Osteoblast (primary cell): ENCODE data around the gene NFATC1. TPM values are rescaled to one million over a fixed set of nuclear protein-coding genes. Genes with fewer than 3 reads are reported as not detected.

Experiments
- DNase-seq: peaks from one replicate; pipeline ENCODE4 v3.0.0; 2011; ENCODE audit warnings: low spot score, mixed read lengths; ENCODE audit not compliant: insufficient read length; ENCODE audit errors: missing footprints
- H2AFZ ChIP-seq: 2 replicates; pipeline ENCODE4 v1.6.0; 2011; ENCODE audit warnings: mild to moderate bottlenecking, low read length
- H3K27ac ChIP-seq: 2 replicates; pipeline ENCODE4 v1.5.1; 2011; ENCODE audit warnings: mild to moderate bottlenecking, low read depth, low read length, moderate library complexity
- H3K27me3 ChIP-seq: 2 replicates; pipeline ENCODE4 v1.6.0; 2012; ENCODE audit warnings: mild to moderate bottlenecking, control low read depth, inconsistent platforms, low read length, moderate library complexity; ENCODE audit not compliant: insufficient read depth
- H3K36me3 ChIP-seq: 2 replicates; pipeline ENCODE4 v1.5.1; 2011; ENCODE audit warnings: mild to moderate bottlenecking, low read length, control low read depth, moderate library complexity; ENCODE audit not compliant: insufficient read depth
- H3K4me1 ChIP-seq: 2 replicates; pipeline ENCODE4 v1.5.1; 2011; ENCODE audit warnings: mild to moderate bottlenecking, low read length, control low read depth, moderate library complexity; ENCODE audit not compliant: insufficient read depth
- H3K4me2 ChIP-seq: 2 replicates; pipeline ENCODE4 v1.6.0; 2011; ENCODE audit warnings: mild to moderate bottlenecking, low read length; ENCODE audit not compliant: insufficient read depth
- H3K4me3 ChIP-seq: fragments of 200-600 bp; sonication (generic); 3 replicates; pipeline ENCODE4 v1.5.1; 2012; ENCODE audit warnings: mild to moderate bottlenecking, low read length, inconsistent platforms; ENCODE audit not compliant: insufficient read depth
- H3K79me2 ChIP-seq: 2 replicates; pipeline ENCODE4 v1.6.0; 2012; ENCODE audit warnings: mild to moderate bottlenecking, low read length, control low read depth, inconsistent platforms; ENCODE audit not compliant: insufficient read depth
- H3K9me3 ChIP-seq: 2 replicates; pipeline ENCODE4 v1.5.1; 2011; ENCODE audit warnings: low read depth, low read length, control low read depth
- H4K20me1 ChIP-seq: 2 replicates; pipeline ENCODE4 v1.6.0; 2012; ENCODE audit warnings: mild to moderate bottlenecking, low read length, control low read depth; ENCODE audit not compliant: insufficient read depth
- total RNA-seq: library from RNA; depleted of rRNA; stranded (reverse); fragments of >200 nt; gene quantifications from 2 replicates; pipeline ENCODE4 v1.2.3, GENCODE V29; 2012
- TF ChIP-seq, protein P1 (sequence below): IDR thresholded peaks from 2 replicates; pipeline ENCODE4 v1.5.1; 2011; ENCODE audit warnings: mild to moderate bottlenecking, low read depth, low read length, moderate library complexity; ENCODE audit errors: extremely low read depth

NFATC1 gene
- total RNA-seq, 1 donor: 6.2 TPM

DNA sequence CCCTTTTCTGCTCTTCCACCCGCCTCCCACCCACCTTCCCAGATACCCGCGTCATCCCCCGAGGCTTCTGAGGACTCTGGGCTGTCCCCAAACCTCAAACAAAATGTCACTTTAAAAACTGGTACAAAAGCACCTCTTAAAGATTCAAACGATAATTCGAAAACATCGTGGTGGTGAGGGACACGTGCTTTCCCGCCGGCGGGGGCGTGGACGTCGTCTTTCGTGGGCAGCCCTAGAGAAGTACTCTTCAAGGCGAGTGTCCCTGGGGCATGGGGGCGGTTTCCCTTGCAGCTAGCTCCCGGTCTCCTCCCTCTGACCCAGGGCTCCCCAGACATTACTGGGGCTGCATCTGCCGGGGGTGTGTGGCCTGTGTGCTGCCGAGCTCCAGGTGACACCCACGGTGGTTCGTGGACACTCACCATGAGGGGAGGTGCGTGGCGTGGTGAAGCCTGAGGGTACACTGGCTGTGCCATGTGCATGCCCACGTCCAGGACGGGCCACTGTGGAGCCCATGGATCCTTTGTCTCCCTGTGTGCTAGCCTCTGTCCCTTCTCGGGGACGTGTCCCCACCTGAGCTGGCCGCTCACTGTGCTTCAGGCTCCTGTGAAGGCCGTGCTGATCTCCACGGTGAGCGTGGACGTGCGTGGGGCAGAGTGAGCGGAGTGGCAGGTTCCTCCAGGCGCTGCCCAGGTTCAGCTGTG, 117.8 kb downstream of the NFATC1 start:
- DNase-seq: peak; percentile 52
- H2AFZ ChIP-seq: no peak overlapping the region

DNA sequence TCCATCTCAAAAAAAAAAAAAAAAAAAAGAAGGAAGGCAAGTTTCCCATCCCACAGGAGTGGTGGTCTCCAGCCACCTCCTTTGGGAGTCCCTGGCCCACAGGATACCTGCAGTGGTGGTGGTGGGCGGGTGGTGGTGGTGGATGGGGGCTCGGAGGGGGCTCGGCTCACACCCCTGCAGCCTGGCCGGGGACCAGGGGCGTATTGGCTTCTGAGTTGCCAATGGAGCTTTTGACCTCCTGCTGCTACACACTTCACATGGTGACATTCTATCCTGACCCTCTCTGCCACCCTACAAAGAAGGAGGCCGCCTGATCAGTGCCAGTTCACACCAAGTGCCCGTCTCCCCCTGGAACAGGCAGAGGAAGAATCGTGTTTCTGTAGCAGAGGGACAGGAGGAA, 119.6 kb downstream of the NFATC1 start:
- Histone ChIP-seq H3K4me3 (no peak overlapping the region), H2AFZ (no peak overlapping the region), H3K27me3 (no peaks in the 10 kb centered on the region), H4K20me1 (no peaks in the 10 kb centered on the region), H3K36me3 (no peaks in the 10 kb centered on the region), H3K4me1 (no peaks in the 10 kb centered on the region), H3K79me2 (no peaks in the 10 kb centered on the region), H3K4me2 (no peak overlapping the region), H3K27ac (no peak overlapping the region), H3K9me3 (no peaks in the 10 kb centered on the region)
- TF ChIP-seq, protein P1, sequence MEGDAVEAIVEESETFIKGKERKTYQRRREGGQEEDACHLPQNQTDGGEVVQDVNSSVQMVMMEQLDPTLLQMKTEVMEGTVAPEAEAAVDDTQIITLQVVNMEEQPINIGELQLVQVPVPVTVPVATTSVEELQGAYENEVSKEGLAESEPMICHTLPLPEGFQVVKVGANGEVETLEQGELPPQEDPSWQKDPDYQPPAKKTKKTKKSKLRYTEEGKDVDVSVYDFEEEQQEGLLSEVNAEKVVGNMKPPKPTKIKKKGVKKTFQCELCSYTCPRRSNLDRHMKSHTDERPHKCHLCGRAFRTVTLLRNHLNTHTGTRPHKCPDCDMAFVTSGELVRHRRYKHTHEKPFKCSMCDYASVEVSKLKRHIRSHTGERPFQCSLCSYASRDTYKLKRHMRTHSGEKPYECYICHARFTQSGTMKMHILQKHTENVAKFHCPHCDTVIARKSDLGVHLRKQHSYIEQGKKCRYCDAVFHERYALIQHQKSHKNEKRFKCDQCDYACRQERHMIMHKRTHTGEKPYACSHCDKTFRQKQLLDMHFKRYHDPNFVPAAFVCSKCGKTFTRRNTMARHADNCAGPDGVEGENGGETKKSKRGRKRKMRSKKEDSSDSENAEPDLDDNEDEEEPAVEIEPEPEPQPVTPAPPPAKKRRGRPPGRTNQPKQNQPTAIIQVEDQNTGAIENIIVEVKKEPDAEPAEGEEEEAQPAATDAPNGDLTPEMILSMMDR: no peak
- DNase-seq: peak; percentile 77

More for the DNA sequence above, 117.8 kb downstream of the NFATC1 start:
- H3K4me1 ChIP-seq: no peaks in the 10 kb centered on the region
- no peak overlapping the region for H3K4me3 ChIP-seq
- TF ChIP-seq, protein P1: no peak
- no peaks in the 10 kb centered on the region for H3K79me2 ChIP-seq
- H3K27me3 ChIP-seq: no peaks in the 10 kb centered on the region
- H3K27ac ChIP-seq: no peak overlapping the region
- H3K36me3 ChIP-seq: no peaks in the 10 kb centered on the region
- no peaks in the 10 kb centered on the region for H4K20me1 ChIP-seq
- no peaks in the 10 kb centered on the region for H3K9me3 ChIP-seq
- H3K4me2 ChIP-seq: no peak overlapping the region

DNA sequence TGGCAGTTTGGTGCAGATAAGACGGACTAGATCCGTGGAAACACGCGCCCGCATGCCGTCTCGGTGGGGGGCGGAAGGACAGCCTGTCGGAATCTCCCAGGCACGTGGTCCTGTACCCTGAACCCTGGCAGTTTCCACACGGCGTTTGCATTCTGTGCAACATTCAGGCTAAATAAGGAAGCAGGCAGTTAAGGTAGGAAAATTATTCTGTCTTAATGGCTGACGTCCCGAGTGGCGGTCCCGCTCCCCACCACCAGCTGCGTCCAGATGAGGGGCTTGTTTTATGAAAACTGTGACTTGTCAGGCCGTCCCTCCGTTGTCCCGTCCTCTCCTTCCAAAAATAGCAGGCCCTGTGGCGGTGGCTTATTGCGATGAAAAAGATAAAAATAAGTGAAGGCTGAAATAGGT, 120.2 kb downstream of the NFATC1 start:
- no peak overlapping the region for H3K4me3 ChIP-seq
- TF ChIP-seq, protein P1: no peak
- H3K4me2 ChIP-seq: no peak overlapping the region
- no peaks in the 10 kb centered on the region for H3K27me3 ChIP-seq
- peak; percentile 67 for DNase-seq
- no peaks in the 10 kb centered on the region for H3K79me2 ChIP-seq
- no peaks in the 10 kb centered on the region for H4K20me1 ChIP-seq
- H3K9me3 ChIP-seq: no peaks in the 10 kb centered on the region
- H3K27ac ChIP-seq: no peak overlapping the region
- no peaks in the 10 kb centered on the region for H3K36me3 ChIP-seq
- no peaks in the 10 kb centered on the region for H3K4me1 ChIP-seq
- H2AFZ ChIP-seq: no peak overlapping the region

DNA sequence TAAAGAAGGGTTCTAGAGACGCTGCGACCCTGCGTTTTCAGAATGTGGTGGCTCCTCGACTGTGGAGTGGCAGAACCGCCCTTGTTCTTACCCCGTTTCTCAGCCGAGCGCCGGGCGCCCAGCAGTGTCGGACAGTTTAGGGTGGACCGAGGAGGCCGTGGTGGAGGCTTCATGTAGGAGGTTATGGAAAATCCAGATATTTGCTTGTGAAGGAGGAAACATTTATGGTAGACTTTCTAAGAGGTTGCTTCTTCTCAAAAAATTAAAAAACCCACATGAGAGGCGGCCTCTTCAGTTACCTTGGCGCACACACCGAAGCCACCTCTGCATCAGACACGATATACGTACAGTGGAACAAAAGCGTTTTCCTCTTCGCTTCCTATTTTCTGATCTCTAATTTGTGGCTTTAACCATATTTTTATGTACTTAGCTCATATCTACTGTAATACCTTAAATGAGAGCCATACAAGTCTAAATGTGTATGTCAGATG, 120.8 kb downstream of the NFATC1 start:
- no peak overlapping the region for H2AFZ ChIP-seq
- H4K20me1 ChIP-seq: no peaks in the 10 kb centered on the region
- TF ChIP-seq, protein P1: no peak
- no peak overlapping the region for H3K4me2 ChIP-seq
- H3K9me3 ChIP-seq: no peaks in the 10 kb centered on the region
- no peaks in the 10 kb centered on the region for H3K4me1 ChIP-seq
- H3K36me3 ChIP-seq: no peaks in the 10 kb centered on the region
- no peak overlapping the region for H3K4me3 ChIP-seq
- no peak overlapping the region for H3K27ac ChIP-seq
- no peaks in the 10 kb centered on the region for H3K79me2 ChIP-seq
- peak; percentile 75 for DNase-seq
- no peaks in the 10 kb centered on the region for H3K27me3 ChIP-seq
